HG02870 (cell line): Measurements from ENCODE around the gene MIPEP.
"Not testable (repeated sequence)": the region's sequence is repeated elsewhere in the genome, so short reads cannot be mapped to it uniquely, and the experiment has no call there.

Experiments
- ATAC-seq: cut with Tn5 transposase; IDR thresholded peaks from one replicate; pipeline ENCODE4 v1.9.1; 2021; ENCODE audit warnings: mild to moderate bottlenecking, moderate library complexity; ENCODE audit not compliant: unreplicated experiment

MIPEP gene

GRCh38 chr13:23889615-23890607 lies 711 bp upstream of the MIPEP start:
- ATAC-seq: peak; percentile 13

- ATAC-seq: not testable (repeated sequence)
These were observed 4.8 kb downstream of the MIPEP start for GRCh38 chr13:23884361-23884760.

DNA sequence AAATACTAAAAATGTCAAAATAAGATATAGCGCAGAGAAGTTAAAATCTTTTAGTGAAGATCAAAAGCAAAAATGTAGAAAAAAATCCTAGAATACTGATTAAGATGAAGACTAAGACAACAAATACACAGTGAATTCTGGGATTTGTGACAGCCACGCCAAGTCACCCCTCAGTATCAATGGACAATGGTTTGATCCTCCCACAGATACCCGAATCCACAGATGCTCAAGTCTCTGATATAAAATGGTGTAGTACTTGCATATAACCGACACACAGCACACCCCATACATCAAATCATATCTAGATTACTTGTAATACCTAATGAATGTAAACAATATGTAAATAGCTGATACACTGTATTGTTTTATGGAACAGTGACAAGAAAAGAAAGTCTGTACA lies 5.9 kb downstream of the MIPEP start:
- no peak for ATAC-seq

DNA sequence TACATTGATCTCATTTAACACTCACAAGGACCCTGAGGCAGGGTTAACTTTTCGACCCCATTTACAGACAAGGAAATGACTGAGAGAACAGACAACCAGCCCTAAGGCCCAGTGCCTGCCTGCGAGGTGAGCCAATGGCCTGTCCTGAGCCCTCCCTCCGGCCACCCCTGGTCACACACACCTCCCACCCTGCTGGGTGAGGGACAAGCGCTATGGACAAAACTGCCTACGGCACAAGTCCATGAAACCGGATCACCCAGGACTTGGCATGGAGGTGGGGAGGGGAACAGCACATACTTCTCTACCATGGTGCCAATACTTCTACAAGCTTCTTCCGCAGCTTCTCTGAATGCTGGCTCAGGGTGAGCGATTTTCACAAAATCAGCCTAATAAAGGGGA lies 7.8 kb downstream of the MIPEP start:
- ATAC-seq: not testable (repeated sequence)

GRCh38 chr13:23880493-23881401 lies 8.5 kb downstream of the MIPEP start:
- not testable (repeated sequence) for ATAC-seq

DNA sequence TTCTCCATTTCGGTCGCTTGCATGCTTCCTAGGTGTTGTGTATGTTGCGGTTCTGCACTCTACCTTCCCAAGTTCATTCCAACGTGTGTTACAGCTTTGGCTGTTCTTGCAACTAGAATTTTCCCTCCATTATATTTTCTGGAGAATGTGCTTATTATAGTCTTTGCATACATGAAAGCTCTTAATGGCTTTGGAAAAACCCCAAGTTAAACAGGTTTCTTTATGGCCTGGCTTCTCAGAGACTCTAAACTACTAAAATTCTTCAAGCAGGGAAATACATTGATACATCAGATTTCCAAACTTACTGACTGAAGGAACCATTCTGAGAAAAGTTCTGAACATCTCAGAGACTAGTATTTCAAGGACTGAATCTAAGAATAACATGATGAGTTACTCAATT lies 11.9 kb downstream of the MIPEP start:
- no peak for ATAC-seq

- ATAC-seq: peak; percentile 51
These were observed 12.9 kb downstream of the MIPEP start for GRCh38 chr13:23876265-23876664.

GRCh38 chr13:23871616-23872220 lies 17.5 kb downstream of the MIPEP start:
- ATAC-seq: no peak

DNA sequence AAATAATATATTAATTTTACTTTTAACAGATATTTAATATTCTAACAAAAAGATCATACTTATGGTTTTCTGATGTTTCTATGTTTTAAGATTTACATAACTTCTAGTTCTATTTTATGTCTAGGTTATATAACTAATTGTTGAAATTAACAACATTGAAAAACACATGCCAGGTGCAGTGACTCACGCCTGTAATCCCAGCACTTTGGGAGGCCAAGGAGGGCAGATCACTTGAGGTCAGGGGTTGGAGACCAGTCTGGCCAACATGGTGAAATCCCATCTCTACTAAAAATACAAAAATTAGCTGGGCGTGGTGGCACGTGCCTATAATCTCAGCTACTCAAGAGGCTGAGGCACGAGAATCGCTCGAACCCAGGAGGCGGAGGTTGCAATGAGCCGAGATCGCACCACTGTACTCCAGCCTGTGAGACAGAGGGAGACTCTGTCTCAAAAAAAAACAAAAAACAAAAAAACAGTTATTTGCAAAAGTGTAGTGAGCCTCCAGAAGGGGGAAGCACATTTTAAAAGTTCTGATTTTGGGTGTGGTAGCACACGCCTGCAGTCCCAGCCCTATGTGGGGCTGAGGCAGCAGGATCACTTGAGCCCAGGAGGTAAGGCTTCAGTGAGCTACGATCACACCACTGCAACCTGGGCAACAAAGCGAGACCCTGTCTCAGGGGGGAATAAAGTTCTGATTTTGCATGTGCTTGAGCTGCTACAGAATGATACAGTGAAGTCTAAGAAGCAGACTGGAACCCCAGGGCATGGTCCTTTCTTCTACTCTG lies 18.7 kb downstream of the MIPEP start:
- no peak for ATAC-seq

DNA sequence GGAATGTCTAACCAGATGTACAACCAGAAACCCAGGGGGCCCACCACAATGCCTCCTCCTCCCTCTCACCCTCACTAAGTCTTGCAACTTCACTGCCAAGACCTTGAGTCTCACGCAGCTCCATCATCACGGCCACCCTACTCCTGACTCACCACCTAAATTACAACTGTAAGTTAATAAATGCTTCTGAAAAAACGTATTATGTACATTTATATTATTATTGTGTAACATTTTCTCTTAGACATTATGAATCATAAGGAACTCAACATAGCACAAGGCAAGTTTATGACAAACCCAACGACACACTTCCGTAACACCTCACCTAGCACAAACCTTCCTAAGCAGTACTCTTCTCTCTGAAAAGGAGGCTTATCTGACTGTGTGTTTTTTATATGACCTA lies 20.7 kb downstream of the MIPEP start:
- no peak for ATAC-seq

GRCh38 chr13:23867027-23867491 lies 22.1 kb downstream of the MIPEP start:
- no peak for ATAC-seq

DNA sequence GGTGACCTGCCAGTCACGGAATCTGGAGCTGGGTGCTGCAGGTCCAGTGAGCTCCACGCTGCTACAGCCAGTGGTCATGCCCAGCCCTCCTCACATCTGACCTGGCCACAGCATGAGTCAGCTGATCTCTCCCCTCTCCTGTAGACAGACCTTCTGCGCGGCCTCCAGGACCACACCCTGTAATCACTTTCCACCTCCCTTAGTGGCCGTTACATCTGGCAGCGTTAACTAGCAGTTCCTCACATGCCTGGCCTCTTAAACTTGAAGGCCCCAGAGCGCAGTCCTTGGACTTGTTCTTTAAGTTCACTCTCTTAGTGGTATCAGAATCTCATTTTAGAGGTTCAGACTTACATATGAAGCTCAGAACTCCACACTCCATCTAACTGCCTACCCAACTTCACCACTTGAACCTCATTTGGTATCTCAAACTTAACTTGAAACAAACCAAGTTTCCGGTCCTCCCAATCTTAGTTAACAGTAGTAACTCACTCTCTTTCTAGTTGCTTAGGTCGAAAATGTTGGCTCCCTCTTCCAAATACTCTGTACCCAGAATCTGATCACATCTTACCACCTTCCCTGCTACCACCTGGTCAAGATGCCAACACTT lies 22.7 kb downstream of the MIPEP start:
- ATAC-seq: no peak

GRCh38 chr13:23865906-23866305 lies 23.3 kb downstream of the MIPEP start:
- ATAC-seq: no peak

DNA sequence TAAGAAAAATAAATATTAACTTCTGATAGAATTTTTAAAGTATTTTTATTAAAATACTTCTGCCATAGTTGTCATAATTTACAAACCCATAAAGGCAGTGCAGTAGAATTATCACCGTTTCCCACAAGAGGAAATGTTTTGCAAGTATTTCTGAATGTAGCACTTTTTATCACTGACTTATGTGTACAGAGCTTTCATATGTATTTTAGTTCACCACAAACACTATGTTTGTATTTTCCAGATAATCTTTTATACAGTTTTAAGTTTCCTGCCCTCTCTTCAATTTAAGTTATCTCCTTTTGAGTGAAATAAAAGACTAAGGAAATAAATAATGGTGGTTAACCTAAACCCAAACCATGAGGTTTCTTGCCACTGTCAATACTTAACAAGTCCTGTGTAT lies 24.2 kb downstream of the MIPEP start:
- ATAC-seq: no peak

GRCh38 chr13:23861310-23861709 lies 27.9 kb downstream of the MIPEP start:
- ATAC-seq: no peak

DNA sequence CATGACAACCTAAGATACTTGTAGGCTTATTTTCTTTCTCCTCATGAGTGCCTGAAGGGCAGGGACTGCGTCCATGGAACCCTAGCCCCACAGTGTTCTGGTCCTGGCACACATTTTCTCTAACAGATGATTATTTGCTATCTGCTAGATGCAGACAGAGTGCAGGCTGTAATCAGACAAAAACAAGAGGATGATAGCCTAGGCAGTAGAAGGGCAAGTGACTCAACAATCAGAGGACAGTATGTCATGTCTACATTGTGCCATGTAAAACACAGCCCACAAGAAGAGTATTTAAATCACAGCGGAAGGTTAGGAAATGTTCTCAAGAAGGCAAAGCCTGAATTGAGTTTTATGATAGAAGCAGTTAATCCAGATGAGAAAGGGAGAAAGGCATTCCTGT lies 29.3 kb downstream of the MIPEP start:
- no peak for ATAC-seq

- ATAC-seq: no peak
These were observed 29.7 kb downstream of the MIPEP start for GRCh38 chr13:23859455-23859854.

DNA sequence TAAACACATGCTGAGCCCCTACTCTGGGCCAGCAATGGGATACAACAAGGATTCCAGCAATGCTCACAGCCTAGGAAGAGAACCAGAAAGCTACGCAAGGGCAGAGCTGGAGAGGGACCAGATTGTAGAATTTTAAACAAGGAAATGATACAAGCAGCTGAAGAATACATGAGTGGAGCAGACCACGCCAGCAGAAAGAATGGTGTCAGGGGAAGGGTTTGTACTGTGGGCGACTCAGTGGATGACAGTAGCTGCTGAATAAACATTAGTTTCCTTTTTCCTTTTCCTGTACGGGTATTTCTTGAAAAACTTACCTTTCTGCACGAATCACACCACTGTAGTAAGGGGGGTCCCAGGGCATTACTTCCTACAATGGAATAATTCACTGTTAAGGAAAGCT lies 30.7 kb downstream of the MIPEP start:
- no peak for ATAC-seq

DNA sequence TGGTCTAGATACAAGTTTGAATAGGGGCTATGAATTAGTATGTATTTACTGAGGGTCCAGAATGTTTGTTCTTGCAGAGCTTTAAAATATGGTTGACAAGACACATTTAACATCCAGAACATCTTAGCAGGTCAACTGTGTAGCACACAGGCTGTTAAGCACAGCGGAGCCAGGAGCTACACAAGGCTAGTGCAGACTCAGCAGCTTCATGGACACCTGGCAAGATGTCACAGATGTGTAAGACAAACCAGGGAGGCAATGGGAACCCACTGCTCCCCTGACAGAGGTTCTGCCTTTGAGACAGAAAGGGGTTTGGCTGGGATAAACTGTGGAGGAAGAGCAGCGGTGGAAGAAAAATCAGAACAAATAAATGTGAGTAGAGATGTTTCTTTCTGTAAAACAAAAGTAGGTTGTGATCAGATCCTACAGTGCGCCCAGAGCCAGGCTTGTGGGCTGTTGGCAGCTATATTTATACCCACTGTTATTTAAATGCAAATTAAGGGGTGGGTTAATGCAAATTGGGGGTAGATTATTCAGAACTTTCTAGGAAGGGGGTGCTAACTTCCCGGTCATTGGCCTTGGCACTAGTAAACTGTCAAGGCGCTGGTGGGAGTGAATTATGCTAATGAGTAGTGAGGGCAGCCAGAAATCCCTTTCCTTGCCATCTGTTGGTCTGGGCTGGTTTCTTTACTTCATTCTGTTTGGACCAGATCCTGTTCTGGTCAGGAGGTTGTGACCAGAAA lies 33.0 kb downstream of the MIPEP start:
- ATAC-seq: no peak
